ENCODE measurements around the gene TNP1.

Gene TNP1

GRCh38 chr2:216822470-216822869 is 37.4 kb downstream of the TNP1 start:
- no peaks in the 10 kb centered on the region for H3K4me1 ChIP-seq (ENCODE audit: low read depth, poor library complexity, severe bottlenecking)
- no peaks in the 10 kb centered on the region for H3K79me2 ChIP-seq (ENCODE audit: insufficient read depth, low read depth)
- no peaks in the 10 kb centered on the region for H4K20me1 ChIP-seq (ENCODE audit: insufficient read depth)
- no peak for TF ChIP-seq CTCF (conservative IDR thresholded peaks at IDR 0.05; ENCODE audit: low read depth, low read length)
- no peaks in the 10 kb centered on the region for H3K27me3 ChIP-seq (ENCODE audit: insufficient read depth, low read depth)
- H3K36me3 ChIP-seq (ENCODE audit: insufficient read depth): no peaks in the 10 kb centered on the region
- no peak overlapping the region for H3K4me3 ChIP-seq (IDR thresholded peaks at IDR 0.05; ENCODE audit: insufficient read depth, low read depth, low read length)
- H3K27ac ChIP-seq: no peak overlapping the region
- no peak overlapping the region for H2AFZ ChIP-seq (ENCODE audit: low read depth)
- H3K9ac ChIP-seq: no peak overlapping the region
- no peak overlapping the region for H3K4me2 ChIP-seq

GRCh38 chr2:216820709-216821108 is 39.2 kb downstream of the TNP1 start:
- H3K4me2 ChIP-seq: no peak overlapping the region
- H3K4me1 ChIP-seq (ENCODE audit: low read depth, poor library complexity, severe bottlenecking): no peaks in the 10 kb centered on the region
- H3K36me3 ChIP-seq (ENCODE audit: insufficient read depth): no peaks in the 10 kb centered on the region
- H4K20me1 ChIP-seq (ENCODE audit: insufficient read depth): no peaks in the 10 kb centered on the region
- H3K27ac ChIP-seq: no peak overlapping the region
- no peak for TF ChIP-seq CTCF (conservative IDR thresholded peaks at IDR 0.05; ENCODE audit: low read depth, low read length)
- H3K79me2 ChIP-seq (ENCODE audit: insufficient read depth, low read depth): no peaks in the 10 kb centered on the region
- no peak overlapping the region for H3K4me3 ChIP-seq (IDR thresholded peaks at IDR 0.05; ENCODE audit: insufficient read depth, low read depth, low read length)
- H3K27me3 ChIP-seq (ENCODE audit: insufficient read depth, low read depth): no peaks in the 10 kb centered on the region
- no peak overlapping the region for H2AFZ ChIP-seq (ENCODE audit: low read depth)
- no peak overlapping the region for H3K9ac ChIP-seq

- Histone ChIP-seq H2AFZ (ENCODE audit: low read depth) (no peak overlapping the region), H3K36me3 (ENCODE audit: insufficient read depth) (no peaks in the 10 kb centered on the region), H3K9ac (no peak overlapping the region), H3K27ac (no peak overlapping the region), H3K4me3 (IDR thresholded peaks at IDR 0.05; ENCODE audit: insufficient read depth, low read depth, low read length) (no peak overlapping the region), H3K4me2 (no peak overlapping the region), H3K27me3 (ENCODE audit: insufficient read depth, low read depth) (no peaks in the 10 kb centered on the region), H3K4me1 (ENCODE audit: low read depth, poor library complexity, severe bottlenecking) (no peaks in the 10 kb centered on the region), H4K20me1 (ENCODE audit: insufficient read depth) (no peaks in the 10 kb centered on the region), H3K79me2 (ENCODE audit: insufficient read depth, low read depth) (no peaks in the 10 kb centered on the region)
- TF ChIP-seq CTCF (conservative IDR thresholded peaks at IDR 0.05; ENCODE audit: low read depth, low read length): no peak
These were observed 40.1 kb downstream of the TNP1 start for GRCh38 chr2:216819766-216820165.

- H3K27ac ChIP-seq: no peak overlapping the region
- no peak overlapping the region for H3K9ac ChIP-seq
- no peaks in the 10 kb centered on the region for H3K79me2 ChIP-seq (ENCODE audit: insufficient read depth, low read depth)
- H2AFZ ChIP-seq (ENCODE audit: low read depth): no peak overlapping the region
- H3K36me3 ChIP-seq (ENCODE audit: insufficient read depth): no peaks in the 10 kb centered on the region
- no peaks in the 10 kb centered on the region for H3K4me1 ChIP-seq (ENCODE audit: low read depth, poor library complexity, severe bottlenecking)
- no peaks in the 10 kb centered on the region for H3K27me3 ChIP-seq (ENCODE audit: insufficient read depth, low read depth)
- H3K4me3 ChIP-seq (IDR thresholded peaks at IDR 0.05; ENCODE audit: insufficient read depth, low read depth, low read length): no peak overlapping the region
- TF ChIP-seq CTCF (conservative IDR thresholded peaks at IDR 0.05; ENCODE audit: low read depth, low read length): no peak
- H4K20me1 ChIP-seq (ENCODE audit: insufficient read depth): no peaks in the 10 kb centered on the region
- H3K4me2 ChIP-seq: no peak overlapping the region
These were observed 40.8 kb downstream of the TNP1 start for GRCh38 chr2:216819055-216819454.
